K562 (cell line): ENCODE data around the gene APOL4.

Source experiments
- BACH1 ChIP-seq: fragments of 200-800 bp; sonication (Bioruptor generic); IDR thresholded peaks from 2 replicates; pipeline ENCODE4 v1.6.1; 2016; ENCODE audit warnings: missing genetic modification characterization, missing compliant biosample characterization
- GTF2F1 ChIP-seq: IDR thresholded peaks from 2 replicates; pipeline ENCODE4 v1.6.1; 2011; ENCODE audit warnings: low read depth, low read length, improper control_type of control experiment
- KAT7 ChIP-seq: sonication (generic); formaldehyde crosslinking; IDR thresholded peaks from 2 replicates; pipeline ENCODE4 v1.8.0; 2022; ENCODE audit warnings: missing genetic modification reagents, mild to moderate bottlenecking, borderline replicate concordance
- MTA1 ChIP-seq: fragments of 450-650 bp; IDR thresholded peaks from 2 replicates; pipeline ENCODE4 v1.6.1; 2017; ENCODE audit warnings: borderline replicate concordance
- PHB2 ChIP-seq: fragments of 450-650 bp; IDR thresholded peaks from 2 replicates; pipeline ENCODE4 v1.6.1; 2017; ENCODE audit warnings: low read depth
- SAFB2 ChIP-seq: fragments of 200-400 bp; formaldehyde crosslinking; IDR thresholded peaks from 2 replicates; pipeline ENCODE4 v1.6.1; 2018; ENCODE audit warnings: borderline replicate concordance, low read length, low read depth, moderate library complexity; ENCODE audit not compliant: severe bottlenecking
- SIN3A ChIP-seq, 2 experiments: fragments of 150-350 bp in 1 of 2; IDR thresholded peaks; 2 replicates each; pipeline ENCODE4 v1.6.1; 2011 to 2016; ENCODE audit warnings: borderline replicate concordance in 2 of 2, low read depth in 2 of 2, low read length in 2 of 2, mild to moderate bottlenecking in 2 of 2, moderate library complexity in 2 of 2; ENCODE audit not compliant: control insufficient read depth in 1 of 2
- ZMIZ1 ChIP-seq, 2 experiments: fragments of 150-350 bp in 1 of 2; IDR thresholded peaks; 2 replicates each; pipeline ENCODE4 v1.6.1; 2012 to 2016; ENCODE audit warnings: low read depth in 2 of 2, low read length in 2 of 2, mild to moderate bottlenecking in 1 of 2, moderate library complexity in 1 of 2
- ZNF586 ChIP-seq: fragments of 450-650 bp; formaldehyde crosslinking; conservative IDR thresholded peaks from 2 replicates; pipeline ENCODE4 v1.4.0; 2020; ENCODE audit warnings: mild to moderate bottlenecking, moderate library complexity
- TF ChIP-seq, protein P1 (sequence below), 2 experiments: fragments of 450-650 bp in 1 of 2; sonication (generic) in 1 of 2; formaldehyde crosslinking in 1 of 2; IDR thresholded peaks in 1 of 2; conservative IDR thresholded peaks in 1 of 2; 2 replicates each; pipeline versions ENCODE4 v1.6.1 to v1.8.1; 2016 to 2023; ENCODE audit warnings: mild to moderate bottlenecking in 2 of 2, moderate library complexity in 2 of 2, inconsistent platforms in 1 of 2, missing genetic modification reagents in 1 of 2
- TF ChIP-seq, protein P2 (sequence below): conservative IDR thresholded peaks from 2 replicates; pipeline ENCODE4 v1.6.1; 2011; ENCODE audit warnings: low read depth, mild to moderate bottlenecking, low read length; ENCODE audit not compliant: control insufficient read depth

GRCh38 chr22:36233796-36234195 is 32.2 kb upstream of the APOL4 start:
- TF ChIP-seq MTA1: no peak
- TF ChIP-seq, protein P1, sequence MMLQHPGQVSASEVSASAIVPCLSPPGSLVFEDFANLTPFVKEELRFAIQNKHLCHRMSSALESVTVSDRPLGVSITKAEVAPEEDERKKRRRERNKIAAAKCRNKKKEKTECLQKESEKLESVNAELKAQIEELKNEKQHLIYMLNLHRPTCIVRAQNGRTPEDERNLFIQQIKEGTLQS (IDR thresholded peaks at IDR 0.05): no peak
- TF ChIP-seq, protein P1 (CRISPR knock-in tag; conservative IDR thresholded peaks at IDR 0.05): no peak
- no peak for TF ChIP-seq SAFB2
- TF ChIP-seq ZMIZ1 (IDR thresholded peaks at IDR 0.05; ENCODE audit: low read depth in 2 of 2, low read length in 2 of 2): no peak
- no peak for TF ChIP-seq GTF2F1
- TF ChIP-seq, protein P2, sequence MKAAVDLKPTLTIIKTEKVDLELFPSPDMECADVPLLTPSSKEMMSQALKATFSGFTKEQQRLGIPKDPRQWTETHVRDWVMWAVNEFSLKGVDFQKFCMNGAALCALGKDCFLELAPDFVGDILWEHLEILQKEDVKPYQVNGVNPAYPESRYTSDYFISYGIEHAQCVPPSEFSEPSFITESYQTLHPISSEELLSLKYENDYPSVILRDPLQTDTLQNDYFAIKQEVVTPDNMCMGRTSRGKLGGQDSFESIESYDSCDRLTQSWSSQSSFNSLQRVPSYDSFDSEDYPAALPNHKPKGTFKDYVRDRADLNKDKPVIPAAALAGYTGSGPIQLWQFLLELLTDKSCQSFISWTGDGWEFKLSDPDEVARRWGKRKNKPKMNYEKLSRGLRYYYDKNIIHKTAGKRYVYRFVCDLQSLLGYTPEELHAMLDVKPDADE: no peak
- TF ChIP-seq SIN3A (IDR thresholded peaks at IDR 0.05; ENCODE audit: borderline replicate concordance in 2 of 2, control insufficient read depth in 1 of 2, low read depth in 2 of 2, low read length in 2 of 2): no peak
- TF ChIP-seq KAT7 (CRISPR knock-in tag): no peak
- TF ChIP-seq ZNF586: no peak
- no peak for TF ChIP-seq BACH1 (tag)
- no peak for TF ChIP-seq PHB2
